Hepatocyte (in vitro differentiated cells): ENCODE results near the gene ADIPOR2. TPM values are rescaled to one million over a fixed set of nuclear protein-coding genes. Genes with fewer than 3 reads are reported as not detected.

Source experiments
- DNase-seq: peaks from one replicate; pipeline ENCODE4 v3.0.0-alpha.2; 2016; ENCODE audit warnings: low spot score
- H2AFZ ChIP-seq: fragments of 200-600 bp; sonication (generic); 2 replicates; pipeline ENCODE4 v1.6.0; 2016; ENCODE audit warnings: antibody characterized with exemption, mild to moderate bottlenecking
- H3K27ac ChIP-seq: fragments of 200-600 bp; sonication (generic); 2 replicates; pipeline ENCODE4 v1.5.1; 2016; ENCODE audit warnings: mild to moderate bottlenecking
- H3K27me3 ChIP-seq: fragments of 200-600 bp; sonication (generic); 2 replicates; pipeline ENCODE4 v1.6.1; 2016
- H3K36me3 ChIP-seq: fragments of 200-600 bp; sonication (generic); replicated peaks from 2 replicates; pipeline ENCODE4 v1.5.1; 2016; ENCODE audit warnings: low read depth; ENCODE audit not compliant: insufficient read depth
- H3K4me1 ChIP-seq: fragments of 200-600 bp; sonication (generic); 2 replicates; pipeline ENCODE4 v1.5.1; 2016; ENCODE audit warnings: mild to moderate bottlenecking, moderate library complexity; ENCODE audit not compliant: insufficient read depth
- H3K4me2 ChIP-seq: fragments of 200-600 bp; sonication (generic); 2 replicates; pipeline ENCODE4 v1.6.0; 2016
- H3K4me3 ChIP-seq: fragments of 200-600 bp; sonication (generic); 2 replicates; pipeline ENCODE4 v1.5.1; 2016; ENCODE audit warnings: mild to moderate bottlenecking
- H3K79me2 ChIP-seq: fragments of 200-600 bp; sonication (generic); 2 replicates; pipeline ENCODE4 v1.6.0; 2017; ENCODE audit warnings: mild to moderate bottlenecking
- H3K9me2 ChIP-seq: fragments of 200-600 bp; sonication (generic); replicated peaks from 2 replicates; pipeline ENCODE4 v1.6.0; 2017; ENCODE audit warnings: mild to moderate bottlenecking; ENCODE audit not compliant: insufficient read depth
- H3K9me3 ChIP-seq: fragments of 200-600 bp; sonication (generic); 2 replicates; pipeline ENCODE4 v1.5.1; 2016; ENCODE audit warnings: low read depth, mild to moderate bottlenecking
- H4K20me1 ChIP-seq: fragments of 200-600 bp; sonication (generic); 2 replicates; pipeline ENCODE4 v1.6.0; 2016; ENCODE audit warnings: mild to moderate bottlenecking; ENCODE audit not compliant: insufficient read depth, poor library complexity, severe bottlenecking
- EZH2 ChIP-seq: fragments of 200-600 bp; sonication (generic); IDR thresholded peaks from 2 replicates; pipeline ENCODE4 v1.6.1; 2016; ENCODE audit warnings: antibody characterized with exemption, mild to moderate bottlenecking, borderline replicate concordance
- EZH2phosphoT487 ChIP-seq: fragments of 200-600 bp; sonication (generic); IDR thresholded peaks from one replicate; pipeline ENCODE4 v1.6.1; 2018; ENCODE audit warnings: antibody characterized with exemption, mild to moderate bottlenecking, low read depth, moderate library complexity; ENCODE audit not compliant: unreplicated experiment, severe bottlenecking
- WGBS: methylation state at CpG from one replicate; pipeline ENCODE4 v1.1.6; 2016; ENCODE audit warnings: low lambda C conversion rate; ENCODE audit errors: missing lambda C conversion rate; 5-methylcytosine and 5-hydroxymethylcytosine counted together
- polyA plus RNA-seq: library from polyadenylated mRNA; unstranded; fragments of >200 nt; fragmentation: Nextera tagmentation; extraction: Ambion mirVana; gene quantifications from 2 replicates; pipeline ENCODE4 v1.2.1, GENCODE V29; 2016
- total RNA-seq: library from RNA; depleted of rRNA; stranded (reverse); fragments of >200 nt; gene quantifications from 2 replicates; pipeline ENCODE4 v1.2.3, GENCODE V29; 2014
- TF ChIP-seq, protein P1 (sequence below): fragments of 200-600 bp; sonication (generic); IDR thresholded peaks from 2 replicates; pipeline ENCODE4 v1.5.1; 2016; ENCODE audit warnings: antibody characterized with exemption, mild to moderate bottlenecking; ENCODE audit not compliant: poor library complexity

Gene ADIPOR2
- total and polyA plus RNA-seq, 2 experiments from 2014 or later: 10.4 to 47.3 TPM

DNA sequence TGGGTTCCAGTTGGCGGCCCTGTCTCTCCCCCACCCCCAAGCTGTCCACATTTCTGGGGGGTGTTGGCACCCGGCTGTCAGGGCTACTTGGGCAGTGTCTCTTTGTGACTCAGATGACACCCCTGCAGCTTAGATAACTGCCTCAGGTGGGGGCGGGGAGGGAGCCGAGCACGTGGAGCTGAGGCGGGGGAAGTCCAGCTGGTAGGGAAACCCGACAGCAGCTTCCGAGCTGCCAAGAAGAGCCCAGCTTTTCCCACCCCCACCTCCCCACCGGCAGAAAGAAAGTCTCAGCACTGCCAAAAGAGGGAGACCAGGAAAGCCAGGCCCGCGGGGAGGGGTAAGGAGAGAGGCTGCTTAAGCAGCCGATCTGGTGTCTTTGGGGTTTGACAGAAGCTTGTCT is 130.9 kb downstream of the ADIPOR2 start:
- no peak for TF ChIP-seq EZH2
- TF ChIP-seq, protein P1, sequence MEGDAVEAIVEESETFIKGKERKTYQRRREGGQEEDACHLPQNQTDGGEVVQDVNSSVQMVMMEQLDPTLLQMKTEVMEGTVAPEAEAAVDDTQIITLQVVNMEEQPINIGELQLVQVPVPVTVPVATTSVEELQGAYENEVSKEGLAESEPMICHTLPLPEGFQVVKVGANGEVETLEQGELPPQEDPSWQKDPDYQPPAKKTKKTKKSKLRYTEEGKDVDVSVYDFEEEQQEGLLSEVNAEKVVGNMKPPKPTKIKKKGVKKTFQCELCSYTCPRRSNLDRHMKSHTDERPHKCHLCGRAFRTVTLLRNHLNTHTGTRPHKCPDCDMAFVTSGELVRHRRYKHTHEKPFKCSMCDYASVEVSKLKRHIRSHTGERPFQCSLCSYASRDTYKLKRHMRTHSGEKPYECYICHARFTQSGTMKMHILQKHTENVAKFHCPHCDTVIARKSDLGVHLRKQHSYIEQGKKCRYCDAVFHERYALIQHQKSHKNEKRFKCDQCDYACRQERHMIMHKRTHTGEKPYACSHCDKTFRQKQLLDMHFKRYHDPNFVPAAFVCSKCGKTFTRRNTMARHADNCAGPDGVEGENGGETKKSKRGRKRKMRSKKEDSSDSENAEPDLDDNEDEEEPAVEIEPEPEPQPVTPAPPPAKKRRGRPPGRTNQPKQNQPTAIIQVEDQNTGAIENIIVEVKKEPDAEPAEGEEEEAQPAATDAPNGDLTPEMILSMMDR: no peak
- no peak overlapping the region for H3K4me2 ChIP-seq
- H3K4me1 ChIP-seq: no peaks in the 10 kb centered on the region
- no peak overlapping the region for H2AFZ ChIP-seq
- DNase-seq: no peak
- no peaks in the 10 kb centered on the region for H3K79me2 ChIP-seq
- no peak overlapping the region for H3K4me3 ChIP-seq
- no peaks in the 10 kb centered on the region for H3K9me3 ChIP-seq
- no peaks in the 10 kb centered on the region for H3K9me2 ChIP-seq
- no peaks in the 10 kb centered on the region for H3K36me3 ChIP-seq
- 31% methylated on average over 5 of the region's 12 CpGs for WGBS
- H3K27me3 ChIP-seq: peaks cover 39% of the 10 kb centered on the region
- H3K27ac ChIP-seq: no peak overlapping the region
- no peaks in the 10 kb centered on the region for H4K20me1 ChIP-seq

DNA sequence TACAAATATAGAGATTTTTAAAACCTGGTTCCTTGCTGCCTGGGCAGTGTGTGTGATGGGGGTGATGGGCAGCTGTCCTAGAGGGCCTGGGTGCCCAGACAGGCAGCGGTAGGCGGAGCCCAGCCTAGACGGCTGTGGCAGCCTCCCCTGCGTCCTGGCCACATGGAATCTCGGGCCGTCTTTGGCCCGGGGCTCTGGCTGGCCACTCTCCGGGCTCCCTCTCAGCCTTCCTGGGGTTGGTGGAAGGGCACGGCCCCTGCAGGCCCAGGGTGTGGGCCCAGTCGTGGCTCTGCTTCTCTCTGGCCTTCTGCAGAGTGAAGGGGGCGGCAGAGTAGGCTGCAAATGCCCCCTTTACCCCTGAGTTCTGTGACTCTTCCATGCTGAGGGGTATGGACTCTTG is 131.8 kb downstream of the ADIPOR2 start:
- no peak for DNase-seq
- no peaks in the 10 kb centered on the region for H3K9me3 ChIP-seq
- H4K20me1 ChIP-seq: no peaks in the 10 kb centered on the region
- TF ChIP-seq EZH2phosphoT487 (no peak), EZH2 (no peak)
- TF ChIP-seq, protein P1: no peak
- no peaks in the 10 kb centered on the region for H3K36me3 ChIP-seq
- no peak overlapping the region for H3K4me2 ChIP-seq
- WGBS: 86% methylated on average over 11 of the region's 11 CpGs
- H2AFZ ChIP-seq: no peak overlapping the region
- H3K4me3 ChIP-seq: no peak overlapping the region
- H3K27ac ChIP-seq: no peak overlapping the region
- H3K27me3 ChIP-seq: peaks cover 39% of the 10 kb centered on the region
- H3K9me2 ChIP-seq: no peaks in the 10 kb centered on the region
- no peaks in the 10 kb centered on the region for H3K4me1 ChIP-seq
- no peaks in the 10 kb centered on the region for H3K79me2 ChIP-seq

GRCh38 chr12:1823237-1823636 is 132.4 kb downstream of the ADIPOR2 start:
- 92% methylated on average over 10 of the region's 10 CpGs for WGBS
- H3K4me1 ChIP-seq: no peaks in the 10 kb centered on the region

More at GRCh38 chr12:1823237-1823636, 132.4 kb downstream of the ADIPOR2 start:
- Histone ChIP-seq H3K27me3 (peaks cover 39% of the 10 kb centered on the region), H3K9me2 (no peaks in the 10 kb centered on the region), H3K9me3 (no peaks in the 10 kb centered on the region), H4K20me1 (no peaks in the 10 kb centered on the region), H3K4me3 (no peak overlapping the region), H3K27ac (no peak overlapping the region), H3K4me2 (no peak overlapping the region), H2AFZ (no peak overlapping the region), H3K79me2 (no peaks in the 10 kb centered on the region), H3K36me3 (no peaks in the 10 kb centered on the region)
- no peak for DNase-seq
- no peak for TF ChIP-seq EZH2phosphoT487
- TF ChIP-seq, protein P1: no peak
